Esophagus (tissue), 2 donors: ENCODE data around the gene PLEKHM3. TPM values are rescaled to one million over a fixed set of nuclear protein-coding genes. Genes with fewer than 3 reads are reported as not detected.

ENCODE experiments used
- H3K27ac ChIP-seq, 2 donors: one replicate each; pipeline ENCODE4 v1.5.1; 2013; ENCODE audit warnings: low read depth in 2 of 2, mild to moderate bottlenecking in 2 of 2, inconsistent platforms in 1 of 2, low read length in 1 of 2, moderate library complexity in 1 of 2
- H3K27me3 ChIP-seq, 2 donors: one replicate each; pipeline ENCODE4 v1.6.1; 2013; ENCODE audit warnings: low read length in 2 of 2, control low read depth in 1 of 2, mild to moderate bottlenecking in 1 of 2; ENCODE audit not compliant: insufficient read depth in 2 of 2, control insufficient read depth in 1 of 2
- H3K36me3 ChIP-seq, 2 donors: one replicate each; pipeline ENCODE4 v1.6.1; 2013; ENCODE audit warnings: low read length in 1 of 2; ENCODE audit not compliant: control insufficient read depth in 2 of 2, insufficient read depth in 2 of 2
- H3K4me1 ChIP-seq, 2 donors: one replicate each; pipeline ENCODE4 v1.6.1; 2013; ENCODE audit warnings: low read length in 1 of 2; ENCODE audit not compliant: control insufficient read depth in 2 of 2, insufficient read depth in 2 of 2
- H3K4me3 ChIP-seq, 2 donors: one replicate each; pipeline ENCODE4 v1.5.1; 2013; ENCODE audit warnings: low read length in 2 of 2, mild to moderate bottlenecking in 2 of 2, low read depth in 1 of 2, moderate library complexity in 1 of 2
- H3K9me3 ChIP-seq, 2 donors: one replicate each; pipeline ENCODE4 v1.6.1; 2013; ENCODE audit warnings: mild to moderate bottlenecking in 2 of 2, low read depth in 1 of 2, low read length in 1 of 2, moderate library complexity in 1 of 2; ENCODE audit not compliant: control insufficient read depth in 2 of 2, insufficient read depth in 1 of 2
- WGBS, 2 donors: extraction: QIAGEN DNeasy Blood & Tissue Kit; methylation state at CpG; one replicate each; pipeline ENCODE4 v1.1.7; 2013; 5-methylcytosine and 5-hydroxymethylcytosine counted together
- polyA plus RNA-seq, 2 donors: library from polyadenylated mRNA; stranded (reverse); fragments of 200-250 nt; gene quantifications; one replicate each; pipeline ENCODE4 v1.2.3, GENCODE V29; 2013
- donor health status: healthy with polysubstance abuse.
- donor health status: Bipolar disorder and iron deficiency.

Gene PLEKHM3
- polyA plus RNA-seq, 2 donors = 1.7 to 1.9 TPM

DNA sequence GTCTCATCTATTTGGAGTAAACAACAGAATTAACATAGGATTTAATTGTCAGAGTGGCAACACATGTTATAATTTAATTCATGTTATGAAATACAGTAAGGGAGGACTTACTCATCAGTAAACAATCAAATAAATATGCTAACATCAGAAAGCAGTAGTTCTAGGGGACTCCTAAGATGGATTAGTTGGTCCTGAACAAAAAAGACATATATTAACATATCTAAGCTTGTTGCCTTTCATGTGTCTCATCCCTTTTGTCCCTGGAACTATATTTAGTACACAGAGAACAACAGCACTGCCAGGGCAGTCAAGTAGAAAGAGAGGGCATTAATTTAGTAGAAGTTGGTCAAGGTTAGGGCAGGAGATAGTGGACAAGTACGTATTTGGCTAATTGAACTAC is 137.8 kb downstream of the PLEKHM3 start:
- Histone ChIP-seq H3K36me3 (no peaks in the 10 kb centered on the region), H3K27me3 (no peaks in the 10 kb centered on the region), H3K9me3 (no peaks in the 10 kb centered on the region), H3K27ac (no peak overlapping the region), H3K4me1 (no peaks in the 10 kb centered on the region), H3K4me3 (no peak overlapping the region)
- WGBS, 2 donors = 86 to 87% methylated on average over 1 of the region's 1 CpG

DNA sequence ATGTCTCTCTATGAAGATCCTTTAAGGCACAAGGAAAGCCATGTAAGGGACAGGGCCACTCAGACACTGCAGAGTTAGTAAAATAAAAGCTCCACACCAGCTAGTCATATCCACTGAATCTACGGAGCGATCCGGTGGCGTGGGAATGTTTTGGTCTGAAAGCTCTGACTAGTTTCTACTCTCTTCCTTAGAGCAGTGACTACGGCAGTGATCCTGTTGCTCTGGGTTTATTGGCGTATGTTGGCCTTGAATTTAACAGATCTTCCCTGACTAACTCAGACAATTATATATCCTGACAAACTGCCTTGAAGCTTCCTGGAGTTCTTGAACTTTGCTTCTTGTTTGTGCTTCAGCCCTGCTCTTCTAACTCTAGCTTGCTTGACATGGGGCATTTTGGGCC is 140.3 kb downstream of the PLEKHM3 start:
- WGBS, 2 donors = 94 to 100% methylated on average over 6 of the region's 6 CpGs
- H3K9me3 ChIP-seq = no peaks in the 10 kb centered on the region
- H3K27me3 ChIP-seq = no peaks in the 10 kb centered on the region
- H3K27ac ChIP-seq = no peak overlapping the region
- no peak overlapping the region for H3K4me3 ChIP-seq
- no peaks in the 10 kb centered on the region for H3K4me1 ChIP-seq
- no peaks in the 10 kb centered on the region for H3K36me3 ChIP-seq

DNA sequence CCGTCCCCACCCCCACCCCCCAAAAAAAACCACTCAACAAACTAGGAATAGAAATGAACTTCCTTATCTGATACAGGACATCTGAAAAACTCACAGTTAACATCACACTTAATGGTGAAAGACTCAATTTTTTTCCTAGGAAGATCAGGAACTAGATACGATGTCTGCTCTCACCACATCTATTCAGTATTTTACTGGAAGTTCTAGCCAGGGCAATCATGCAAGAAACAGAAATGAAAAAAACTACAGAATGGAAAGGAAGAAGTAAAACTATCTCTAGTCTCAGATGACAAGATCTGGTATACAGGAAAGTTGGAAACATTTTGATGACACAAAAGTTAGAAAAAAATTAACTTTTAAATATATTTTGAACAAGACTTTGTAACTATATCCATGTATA is 141.2 kb downstream of the PLEKHM3 start:
- no peaks in the 10 kb centered on the region for H3K4me1 ChIP-seq
- no peaks in the 10 kb centered on the region for H3K9me3 ChIP-seq
- WGBS, 2 donors = 82 to 88% methylated on average over 2 of the region's 2 CpGs
- no peaks in the 10 kb centered on the region for H3K27me3 ChIP-seq
- H3K4me3 ChIP-seq = no peak overlapping the region
- no peaks in the 10 kb centered on the region for H3K36me3 ChIP-seq
- no peak overlapping the region for H3K27ac ChIP-seq

DNA sequence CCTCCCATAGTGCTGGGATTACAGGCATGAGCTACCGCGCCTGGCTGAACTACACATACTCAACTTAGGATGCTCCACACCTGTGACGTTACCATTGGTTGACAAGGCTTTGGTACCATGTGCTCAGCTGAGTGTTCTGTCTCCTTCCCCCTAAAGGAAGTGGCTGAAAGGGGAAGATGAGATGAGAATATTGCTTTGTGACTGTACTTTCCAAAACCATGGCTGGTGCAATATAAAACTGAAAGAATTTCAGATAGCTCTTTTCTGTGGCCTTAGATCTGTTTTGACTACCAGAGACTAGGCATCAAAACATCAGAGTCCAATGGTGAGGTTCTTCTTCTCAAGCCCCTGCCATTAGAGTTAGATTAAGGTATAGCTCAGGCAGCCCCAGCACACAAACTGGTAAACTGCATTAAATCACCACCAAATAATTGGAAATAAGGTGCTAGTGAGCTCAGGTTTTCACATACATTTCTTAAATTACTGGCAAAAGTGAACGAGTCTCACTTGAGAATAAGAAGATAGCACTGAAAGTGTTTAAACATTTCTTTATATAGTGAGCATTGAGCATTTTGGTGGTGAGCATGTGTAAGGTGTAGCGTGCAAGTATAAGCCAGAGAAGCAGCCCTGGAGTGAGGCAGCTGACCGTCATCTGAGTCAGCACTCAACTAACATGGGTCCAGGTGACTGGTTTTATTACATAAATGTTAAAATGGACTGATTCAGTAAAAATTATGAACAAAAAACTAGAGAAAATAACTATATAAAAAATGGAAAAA is 142.1 kb downstream of the PLEKHM3 start:
- no peak overlapping the region for H3K4me3 ChIP-seq
- WGBS, 2 donors = 92 to 96% methylated on average over 6 of the region's 6 CpGs
- H3K27me3 ChIP-seq = no peaks in the 10 kb centered on the region
- H3K4me1 ChIP-seq = no peaks in the 10 kb centered on the region
- no peak overlapping the region for H3K27ac ChIP-seq
- no peaks in the 10 kb centered on the region for H3K36me3 ChIP-seq
- no peaks in the 10 kb centered on the region for H3K9me3 ChIP-seq

DNA sequence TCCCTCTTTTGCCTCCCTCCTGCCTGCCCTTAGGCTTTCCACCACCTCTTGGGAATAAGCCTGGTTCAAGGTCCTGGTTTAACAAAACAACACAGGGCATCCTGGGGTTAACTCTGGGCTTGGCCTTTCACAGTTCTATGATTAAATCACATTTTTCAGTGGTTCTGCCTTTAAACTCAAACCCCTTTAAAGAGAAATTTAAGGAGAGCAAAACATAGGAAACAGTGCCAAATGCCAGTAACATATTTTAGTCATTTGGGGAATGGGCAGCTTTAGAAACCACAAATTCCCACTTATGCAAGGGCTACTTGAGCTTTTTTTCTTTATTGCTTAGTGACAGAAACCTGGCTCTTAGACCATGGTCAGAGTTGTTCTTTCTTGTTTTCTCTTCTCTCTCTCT is 143.4 kb downstream of the PLEKHM3 start:
- Histone ChIP-seq H3K9me3 (no peaks in the 10 kb centered on the region), H3K27me3 (no peaks in the 10 kb centered on the region), H3K4me1 (no peaks in the 10 kb centered on the region), H3K36me3 (no peaks in the 10 kb centered on the region), H3K27ac (no peak overlapping the region), H3K4me3 (no peak overlapping the region)

DNA sequence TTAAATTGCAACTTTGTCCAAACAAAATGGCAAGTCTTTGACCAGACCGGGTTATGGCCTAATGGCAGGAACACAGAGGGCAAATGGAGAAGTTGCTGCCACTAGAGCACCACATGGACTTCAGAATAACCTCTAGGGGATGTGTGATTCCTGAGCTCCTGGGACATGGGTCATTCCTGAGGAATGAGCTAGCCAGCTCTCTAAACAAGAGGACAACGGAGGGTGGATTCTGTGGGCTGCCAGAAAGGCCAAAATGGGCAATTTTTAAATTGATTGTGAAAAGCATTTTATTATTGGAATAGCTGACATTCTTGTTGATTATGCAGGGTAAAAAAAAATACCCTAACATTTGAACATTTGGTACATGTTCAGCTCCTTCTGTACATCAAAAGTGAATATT is 145.8 kb downstream of the PLEKHM3 start:
- Histone ChIP-seq H3K27me3 (no peaks in the 10 kb centered on the region), H3K9me3 (no peaks in the 10 kb centered on the region), H3K4me3 (no peak overlapping the region), H3K4me1 (no peaks in the 10 kb centered on the region), H3K27ac (no peak overlapping the region), H3K36me3 (no peaks in the 10 kb centered on the region)
- 82 to 84% methylated on average over 2 of the region's 2 CpGs for WGBS, 2 donors

DNA sequence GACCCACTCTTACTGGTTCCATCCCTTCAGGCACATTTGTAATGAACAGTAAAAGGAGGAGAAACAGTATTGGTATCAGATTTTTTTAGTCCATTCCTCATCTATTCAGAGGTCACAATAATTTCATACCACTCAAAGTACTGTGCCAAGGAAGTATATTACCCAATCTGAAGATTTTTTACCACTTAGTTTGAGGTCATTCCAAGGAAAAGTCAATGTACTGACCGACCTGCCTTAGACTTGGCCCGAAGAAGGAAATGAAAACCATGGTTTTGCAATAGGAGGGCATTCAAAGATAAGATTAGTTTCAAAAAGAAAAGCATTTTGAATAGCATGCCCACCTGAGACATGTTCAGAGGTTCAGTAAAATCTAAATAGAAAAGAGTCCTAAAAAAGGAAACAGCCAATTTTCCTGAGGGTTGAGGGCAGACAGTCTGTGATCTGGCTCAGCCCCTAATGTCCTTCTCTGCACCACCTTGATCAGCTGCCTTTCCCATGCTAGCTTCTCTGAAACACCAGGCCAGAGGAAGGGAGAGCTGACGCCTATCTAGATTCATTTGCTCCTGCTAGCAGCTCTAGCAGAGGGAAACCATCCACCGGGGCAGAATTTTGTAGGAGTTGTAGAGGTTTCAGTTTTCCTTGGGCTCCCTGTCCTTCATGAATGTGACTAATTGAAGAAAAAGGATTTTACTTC is 148.3 kb downstream of the PLEKHM3 start:
- no peaks in the 10 kb centered on the region for H3K9me3 ChIP-seq
- no peaks in the 10 kb centered on the region for H3K27me3 ChIP-seq
- no peak overlapping the region for H3K27ac ChIP-seq
- no peaks in the 10 kb centered on the region for H3K36me3 ChIP-seq
- WGBS, 2 donors = 80 to 92% methylated on average over 4 of the region's 4 CpGs
- no peaks in the 10 kb centered on the region for H3K4me1 ChIP-seq
- no peak overlapping the region for H3K4me3 ChIP-seq

DNA sequence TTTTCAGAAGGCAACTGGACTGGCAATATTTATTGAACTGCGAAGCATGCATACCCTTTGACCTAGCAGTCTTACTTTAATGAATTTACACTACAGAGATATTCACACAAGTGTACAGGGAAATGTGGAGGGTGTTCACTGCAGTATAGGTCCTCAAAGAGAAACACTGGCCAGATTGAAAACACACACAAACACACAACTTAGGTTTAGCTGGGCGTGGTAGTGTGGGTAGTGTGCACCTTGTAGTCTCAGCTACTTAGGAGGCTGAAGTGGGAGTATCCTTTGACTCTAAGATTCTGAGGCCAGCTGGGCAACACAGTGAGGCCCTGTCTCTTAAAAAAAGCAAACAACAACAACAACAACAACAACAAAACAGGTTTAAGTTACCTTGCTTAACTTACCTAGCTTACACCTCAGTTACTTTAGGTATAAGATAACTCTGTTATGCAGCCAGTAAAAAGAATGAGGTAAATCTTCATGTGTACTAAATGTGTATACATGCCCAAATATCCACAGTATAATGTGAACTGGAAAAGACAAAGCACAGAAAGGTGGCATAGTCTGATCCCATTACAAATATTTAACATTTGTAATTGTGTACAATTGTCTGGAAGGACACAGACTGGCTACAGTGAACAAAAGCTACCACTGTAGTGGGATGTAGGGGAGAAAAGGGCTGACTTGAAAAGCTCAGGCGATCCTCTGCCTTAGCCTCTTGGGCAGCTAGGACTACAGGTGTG is 149.7 kb downstream of the PLEKHM3 start:
- Histone ChIP-seq H3K4me1 (no peaks in the 10 kb centered on the region), H3K9me3 (no peaks in the 10 kb centered on the region), H3K27me3 (no peaks in the 10 kb centered on the region), H3K36me3 (no peaks in the 10 kb centered on the region), H3K4me3 (no peak overlapping the region), H3K27ac (no peak overlapping the region)
- 92 to 97% methylated on average over 3 of the region's 3 CpGs for WGBS, 2 donors

DNA sequence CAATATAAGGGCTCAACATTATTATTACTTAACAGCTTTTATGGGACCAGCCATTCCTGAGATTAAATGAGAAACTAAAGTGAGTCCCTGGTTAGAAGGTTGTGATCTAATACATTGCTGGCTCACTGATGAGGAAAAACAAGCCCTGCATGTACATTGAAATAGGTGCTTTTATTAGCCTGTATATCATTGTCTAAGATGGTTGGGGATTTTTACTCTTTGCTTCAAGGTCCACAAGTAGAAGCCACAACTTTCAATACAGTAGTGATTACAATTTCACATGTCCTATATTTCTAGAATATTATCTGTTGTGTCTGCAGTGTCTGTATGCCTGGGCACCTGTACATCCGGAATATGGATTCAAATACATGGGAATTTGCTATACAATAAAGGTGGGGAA is 151.5 kb downstream of the PLEKHM3 start:
- Histone ChIP-seq H3K27ac (no peak overlapping the region), H3K36me3 (no peaks in the 10 kb centered on the region), H3K4me3 (no peak overlapping the region), H3K9me3 (no peaks in the 10 kb centered on the region), H3K4me1 (no peaks in the 10 kb centered on the region), H3K27me3 (no peaks in the 10 kb centered on the region)
- WGBS, 2 donors = 97% methylated on average over 1 of the region's 1 CpG
